ENCODE measurements around the gene PDGFA.

PDGFA gene

DNA sequence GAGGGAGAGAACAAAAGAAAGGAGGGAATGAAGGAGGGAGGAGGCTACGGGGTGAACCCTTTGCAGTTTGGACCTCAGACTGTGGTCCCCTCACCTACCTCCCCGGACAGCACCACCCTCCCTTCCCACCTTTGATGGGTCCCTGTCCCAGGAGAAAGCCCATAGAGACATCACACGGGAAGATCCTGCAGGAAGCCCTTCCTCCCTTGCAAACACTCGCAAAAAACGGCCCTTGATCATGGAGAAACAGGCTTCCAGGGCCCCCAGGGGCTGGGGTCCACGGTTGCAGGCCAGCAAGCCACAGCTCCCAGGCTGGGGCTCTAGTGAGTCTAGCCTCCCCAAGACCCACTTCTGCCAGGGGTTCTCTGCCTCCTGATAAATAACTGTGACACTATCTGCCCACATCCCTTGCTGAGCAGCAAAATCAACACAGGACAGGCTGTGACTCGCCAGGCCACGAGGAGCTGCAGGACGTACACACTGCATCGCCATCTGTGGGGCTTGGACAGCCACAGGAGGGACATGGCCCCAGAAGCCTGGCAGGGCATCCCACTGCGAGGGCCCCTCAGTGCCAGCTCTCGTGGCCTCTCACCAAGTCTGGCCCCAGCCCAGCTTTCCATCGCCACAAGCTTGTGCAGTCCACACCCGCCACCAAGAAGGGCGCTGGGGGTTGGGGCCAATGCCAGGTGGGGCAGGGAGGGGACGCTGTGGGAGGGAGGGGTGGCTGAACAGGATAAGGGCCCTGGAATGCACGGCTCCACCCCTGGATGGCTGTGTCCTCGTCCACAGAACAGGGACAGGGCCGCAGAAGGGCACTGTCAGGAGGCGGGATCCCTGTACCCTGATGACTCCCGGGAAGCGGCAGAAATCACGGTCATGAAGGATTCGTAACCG lies 34.2 kb downstream of the PDGFA start:
- no peak for DNase-seq

DNA sequence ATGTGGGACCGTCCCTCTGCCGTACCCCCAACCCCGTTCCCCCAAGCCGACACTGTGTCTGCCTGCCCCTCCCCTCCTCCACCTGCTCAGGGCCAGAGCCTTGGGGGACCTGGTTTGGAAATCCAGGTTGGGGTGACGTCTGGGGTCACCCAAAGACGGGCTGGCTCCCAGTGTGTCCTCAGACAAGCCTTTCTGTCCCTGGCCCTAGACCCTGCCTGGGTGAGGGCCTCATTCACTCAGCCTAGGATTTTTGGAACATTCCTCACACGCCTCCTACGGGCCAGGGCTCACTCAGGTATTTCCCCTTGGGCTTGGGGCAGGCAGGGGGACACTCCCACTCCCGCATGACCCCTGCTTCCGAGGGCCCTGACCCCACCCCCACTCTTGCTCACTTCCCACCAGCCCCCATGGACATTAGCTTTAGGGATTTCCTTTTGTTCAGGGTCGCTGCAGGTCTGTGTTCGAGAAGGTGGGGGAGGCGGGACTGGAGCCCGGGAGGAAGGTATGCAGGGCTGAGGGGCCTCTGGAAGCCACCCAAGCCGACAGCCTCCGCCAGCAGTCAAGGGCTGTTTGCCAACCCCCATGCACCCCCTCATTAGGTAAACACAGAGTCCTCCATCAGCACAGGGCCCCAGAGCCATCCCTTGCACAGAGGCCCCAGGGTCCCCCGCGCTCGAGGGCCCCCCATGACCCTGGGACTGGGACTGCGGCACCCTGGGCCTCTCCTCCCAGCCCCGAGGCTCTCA lies 35.1 kb downstream of the PDGFA start:
- no peak for DNase-seq

DNA sequence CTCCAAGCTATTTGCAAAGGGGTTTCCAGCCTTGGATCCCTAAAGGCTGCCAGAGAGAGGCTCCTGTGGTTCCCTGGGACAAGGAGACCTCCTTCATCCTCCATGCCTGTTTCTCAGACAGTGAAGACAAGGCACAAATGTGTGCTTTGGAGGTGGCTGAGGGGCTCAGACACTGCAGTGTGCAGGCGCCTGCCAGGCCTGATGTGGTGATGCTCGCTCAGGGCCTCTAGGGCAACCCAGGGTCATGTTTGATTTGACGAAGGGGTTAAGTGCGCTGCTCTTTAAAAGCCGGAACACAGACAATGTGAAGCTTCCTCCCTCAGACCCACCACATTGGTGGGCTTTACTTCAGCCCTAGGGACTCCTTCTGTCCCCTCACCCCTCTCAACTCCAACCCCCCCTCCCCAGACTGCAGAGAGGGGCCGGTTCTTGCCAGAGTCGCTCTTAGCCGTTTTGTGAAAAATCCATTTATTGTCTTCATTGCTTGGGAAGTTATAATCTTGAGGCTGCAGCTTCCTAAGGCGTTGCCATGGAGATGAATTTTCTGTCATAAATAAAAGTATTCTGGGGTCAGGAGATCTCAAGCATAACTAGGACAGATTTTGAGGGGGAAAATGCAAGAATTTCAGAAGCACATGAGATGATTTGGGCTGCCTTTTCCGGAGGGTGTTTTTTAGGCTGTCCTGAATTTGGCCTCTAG lies 35.8 kb downstream of the PDGFA start:
- DNase-seq, result no peak

DNA sequence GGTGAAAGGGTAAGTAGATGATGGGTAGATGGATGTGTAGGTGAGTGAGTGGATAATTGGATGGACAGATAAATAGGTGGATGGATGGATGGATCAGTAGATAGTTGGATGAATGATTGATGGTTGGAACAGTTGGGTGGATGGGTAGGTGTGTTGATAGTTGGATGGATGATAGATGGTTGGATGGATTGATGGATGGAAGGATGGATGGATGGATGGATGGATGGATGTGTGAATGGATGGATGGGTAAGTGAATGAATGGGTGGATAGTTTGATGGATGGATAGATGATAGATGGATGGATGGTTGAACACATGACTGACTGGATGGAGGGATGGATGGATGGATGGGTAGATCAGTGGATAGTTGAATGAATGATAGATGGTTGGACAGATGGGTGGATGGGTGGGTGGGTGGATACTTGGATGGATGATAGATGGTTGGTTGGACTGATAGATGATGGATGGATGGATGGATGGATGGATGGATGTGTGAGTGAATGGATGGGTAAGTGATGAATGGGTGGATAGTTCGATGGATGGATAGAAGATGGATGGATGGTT lies 37.0 kb downstream of the PDGFA start:
- no peak for DNase-seq

DNA sequence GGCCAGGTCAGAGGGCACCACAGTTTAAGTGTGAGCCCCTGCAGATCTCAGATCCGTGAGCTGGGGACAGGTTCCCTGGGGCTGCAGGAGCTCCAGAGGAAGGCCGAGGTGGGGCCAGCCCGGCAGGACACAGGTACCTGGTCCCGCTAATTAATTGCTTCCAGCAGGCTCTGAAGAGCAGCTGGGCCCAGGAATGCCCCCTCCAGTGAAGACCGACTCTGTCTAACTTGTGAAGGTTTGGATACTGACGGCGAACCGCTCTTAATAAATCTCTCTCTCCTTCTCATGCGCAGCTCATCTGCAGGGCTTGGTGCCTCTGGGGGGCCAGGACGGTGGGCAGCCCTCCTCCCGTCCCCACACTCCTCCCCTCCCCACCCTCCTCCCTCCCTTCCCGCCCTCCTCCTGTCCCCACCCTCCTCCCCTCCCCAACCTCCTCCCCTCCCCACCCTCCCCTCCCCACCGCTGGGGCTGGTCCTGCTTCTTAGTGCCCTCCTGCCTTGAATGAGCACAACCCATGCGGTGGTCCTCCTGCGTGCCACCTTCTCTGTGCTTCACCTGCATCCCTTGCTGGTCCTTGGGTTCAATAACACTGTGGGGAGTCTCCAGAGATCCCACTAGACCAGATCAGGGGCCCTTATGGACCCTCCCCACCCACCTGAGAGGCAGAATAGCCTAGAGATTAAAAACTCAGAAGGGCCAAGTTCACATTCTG lies 38.3 kb downstream of the PDGFA start:
- DNase-seq, result no peak

DNA sequence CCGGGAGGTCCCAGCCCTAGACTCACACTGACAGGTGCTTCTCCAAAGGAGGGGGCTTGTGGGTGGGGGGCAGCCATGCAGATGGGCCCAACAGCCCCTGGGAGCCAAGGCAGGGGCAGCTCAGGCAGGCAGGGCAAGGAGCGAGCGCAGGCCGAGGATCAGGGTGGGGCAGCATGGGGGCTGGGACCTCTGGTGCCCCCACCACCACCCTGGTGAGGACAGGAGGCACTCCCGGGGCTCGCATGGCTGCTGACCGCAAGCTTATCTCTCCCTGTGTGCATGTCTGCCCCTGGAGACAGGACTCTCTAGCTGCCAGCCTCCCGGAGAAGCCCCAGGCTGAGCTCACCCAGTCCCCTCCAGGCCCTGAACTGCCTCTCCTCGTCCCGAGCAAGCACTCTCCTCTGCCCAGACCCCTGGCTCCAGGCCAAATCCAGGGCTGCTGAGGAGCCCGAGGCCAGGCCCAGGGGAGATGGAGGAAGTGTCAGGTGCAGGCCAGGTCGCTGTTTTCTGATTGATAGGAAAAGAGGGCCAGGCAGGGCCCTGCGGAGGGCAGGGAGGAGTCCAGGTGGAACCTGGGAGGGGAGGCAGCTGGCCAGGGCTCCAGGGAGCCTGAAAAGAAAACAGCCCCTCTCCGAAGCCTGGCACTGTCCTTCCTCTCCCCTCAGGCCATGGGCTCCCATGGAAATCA lies 39.0 kb downstream of the PDGFA start:
- no peak for DNase-seq

DNA sequence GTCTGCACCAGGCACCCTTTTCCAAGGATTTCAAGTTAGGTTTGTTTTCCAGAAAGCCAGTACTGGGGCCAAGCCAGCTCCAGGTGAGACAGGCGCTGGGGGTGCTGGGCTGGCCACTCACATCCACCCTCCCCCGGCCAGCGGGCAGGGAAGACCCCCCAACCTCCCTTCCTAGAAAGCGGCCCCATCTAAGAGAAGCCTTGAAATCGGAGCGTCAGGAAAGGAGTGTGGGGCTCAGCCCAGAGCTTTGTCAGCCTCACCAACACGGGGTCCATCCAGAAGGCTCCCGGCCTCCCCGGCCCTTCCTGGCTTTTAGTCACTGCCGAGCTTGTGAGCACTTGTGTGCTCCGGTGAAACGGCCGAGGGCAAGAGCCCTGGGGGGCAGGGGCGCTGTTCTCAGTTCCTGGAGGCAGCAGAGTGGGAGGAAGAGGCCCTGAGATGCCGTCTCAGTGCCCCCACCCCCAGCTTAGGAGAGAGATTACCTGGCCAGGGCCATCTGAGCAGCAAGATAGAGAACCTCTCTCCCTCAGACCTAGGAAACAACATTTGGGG lies 39.6 kb downstream of the PDGFA start:
- DNase-seq, result no peak

DNA sequence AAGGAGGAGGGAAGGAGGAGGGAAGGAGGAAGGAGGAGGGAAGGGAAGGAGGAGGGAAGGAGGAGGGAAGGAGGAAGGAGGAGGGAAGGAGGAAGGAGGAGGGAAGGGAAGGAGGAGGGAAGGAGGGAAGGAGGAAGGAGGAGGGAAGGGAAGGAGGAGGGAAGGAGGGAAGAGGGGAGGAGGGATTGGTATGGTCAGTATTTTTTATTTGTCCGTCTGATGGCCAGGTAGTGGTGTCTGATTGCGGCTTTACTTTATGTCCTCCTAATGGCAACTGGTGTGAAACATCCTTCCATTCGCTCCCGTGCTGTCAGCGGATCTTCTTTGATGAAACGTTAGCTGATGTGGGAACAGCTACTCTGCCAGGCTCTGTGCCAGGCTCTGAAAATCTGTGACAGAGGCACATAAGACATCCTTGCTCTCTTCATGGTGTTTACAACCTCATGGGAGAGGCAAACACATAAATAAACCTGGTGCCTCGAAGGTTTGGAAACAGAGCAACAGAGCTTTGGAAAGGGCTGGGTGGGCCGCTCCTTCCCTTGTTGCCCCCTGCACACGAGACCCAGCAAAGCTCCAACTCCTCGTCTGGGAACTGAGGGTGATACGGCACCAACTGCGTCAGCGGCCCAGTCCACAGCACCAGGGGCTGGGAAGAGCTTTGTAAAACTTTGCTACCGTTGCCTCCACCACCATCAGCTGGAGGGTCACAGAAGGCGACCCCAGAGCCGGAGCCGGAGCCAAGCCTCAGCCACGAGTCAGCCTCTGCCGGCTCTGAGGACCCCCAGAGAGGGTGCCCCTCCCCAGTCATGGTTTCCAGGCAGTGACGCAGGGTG lies 40.3 kb downstream of the PDGFA start:
- DNase-seq, result no peak

DNA sequence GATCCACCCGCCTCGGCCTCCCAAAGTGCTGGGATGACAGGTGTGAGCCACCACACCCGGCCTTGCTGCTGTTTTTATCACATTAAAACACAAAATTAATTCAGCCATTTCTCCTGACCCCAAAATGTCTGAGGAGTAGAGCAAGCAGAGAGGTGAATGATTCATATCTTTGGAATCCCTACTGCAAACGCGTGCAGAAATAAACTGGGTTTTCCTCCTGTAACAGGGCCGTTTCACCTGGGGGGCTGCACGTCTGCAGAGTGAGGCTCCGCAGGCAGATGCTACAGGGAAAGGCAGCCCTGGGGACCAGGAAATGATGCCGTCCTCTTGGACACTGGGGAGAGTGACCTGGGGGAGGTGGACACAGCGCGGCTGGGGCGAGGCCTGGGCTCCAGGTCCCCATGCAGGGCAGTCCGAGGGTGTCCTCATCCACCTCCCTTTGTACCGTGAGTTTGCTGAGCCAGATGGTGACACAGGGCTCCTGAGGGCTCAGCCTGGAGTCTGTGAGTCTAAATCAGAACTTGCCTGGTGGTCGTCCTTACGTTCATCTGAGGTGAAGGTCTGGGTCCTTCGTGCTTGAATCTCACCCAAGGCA lies 41.9 kb downstream of the PDGFA start:
- DNase-seq, result no peak

DNA sequence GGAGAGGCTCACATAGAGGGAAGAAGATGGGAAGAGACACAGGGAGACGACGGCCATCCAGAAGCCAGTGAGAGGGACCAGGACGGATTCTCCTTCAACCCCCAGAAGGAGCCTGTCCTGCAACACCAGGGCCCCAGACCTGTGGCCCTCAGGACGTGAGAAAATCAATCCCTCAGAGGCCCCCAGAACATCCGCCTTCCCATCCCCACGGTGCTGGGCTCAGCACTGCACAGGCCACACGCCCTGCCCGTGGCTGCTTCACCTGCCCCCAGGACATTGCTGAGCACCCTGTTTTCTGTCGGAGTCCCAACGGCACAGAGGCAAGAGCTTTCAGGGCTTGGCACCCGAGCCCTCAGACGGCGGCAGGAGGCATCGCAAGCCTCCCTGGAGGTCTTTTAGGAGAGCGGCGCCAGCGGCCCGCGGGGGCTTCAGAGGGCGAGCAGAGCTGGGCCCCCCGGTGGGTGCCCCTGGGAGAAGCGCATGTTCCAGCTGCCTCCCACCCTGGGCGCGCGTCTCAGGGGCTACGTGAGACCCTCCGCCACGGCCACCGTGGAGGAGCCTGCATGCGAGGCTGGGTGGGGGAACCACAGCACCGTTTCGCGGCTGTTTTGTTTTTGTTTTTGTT lies 42.8 kb downstream of the PDGFA start:
- no peak for DNase-seq

DNA sequence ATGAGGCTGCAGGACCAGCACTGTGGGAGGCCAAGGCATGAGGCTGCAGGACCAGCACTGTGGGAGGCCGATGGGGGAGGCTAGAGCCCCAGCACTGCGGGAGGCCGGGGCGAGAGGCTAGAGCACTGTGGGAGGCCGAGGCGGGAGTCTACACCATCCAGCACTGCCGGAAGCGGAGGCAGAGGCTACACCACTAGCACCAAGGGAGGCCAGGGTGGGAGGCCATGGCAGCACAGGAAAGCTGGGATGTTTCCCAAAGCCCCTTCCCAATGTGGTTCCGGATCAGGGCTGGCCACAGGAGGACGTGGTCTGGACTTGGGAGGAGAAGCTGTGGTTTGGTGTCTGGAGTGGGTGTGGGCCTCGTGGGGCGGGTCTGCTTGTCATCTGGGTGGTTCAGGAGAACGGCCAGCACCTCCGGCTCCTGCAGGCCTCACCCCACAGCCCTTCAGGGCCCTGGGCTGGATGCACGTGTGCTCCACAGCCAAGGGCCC lies 43.6 kb downstream of the PDGFA start:
- no peak for DNase-seq

DNA sequence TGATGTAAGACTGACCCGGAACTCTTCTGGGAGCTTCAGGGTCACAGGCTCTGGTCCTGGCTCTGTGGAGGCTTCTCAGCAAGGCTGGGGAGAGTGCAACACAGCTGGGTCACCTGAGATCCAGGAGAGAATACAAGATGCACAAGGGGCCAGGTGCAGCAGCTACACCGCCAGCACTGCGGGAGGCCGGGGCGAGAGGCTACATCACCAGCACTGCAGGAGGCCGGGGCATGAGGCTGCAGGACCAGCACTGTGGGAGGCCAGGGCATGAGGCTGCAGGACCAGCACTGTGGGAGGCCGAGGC lies 44.3 kb downstream of the PDGFA start:
- no peak for DNase-seq

DNA sequence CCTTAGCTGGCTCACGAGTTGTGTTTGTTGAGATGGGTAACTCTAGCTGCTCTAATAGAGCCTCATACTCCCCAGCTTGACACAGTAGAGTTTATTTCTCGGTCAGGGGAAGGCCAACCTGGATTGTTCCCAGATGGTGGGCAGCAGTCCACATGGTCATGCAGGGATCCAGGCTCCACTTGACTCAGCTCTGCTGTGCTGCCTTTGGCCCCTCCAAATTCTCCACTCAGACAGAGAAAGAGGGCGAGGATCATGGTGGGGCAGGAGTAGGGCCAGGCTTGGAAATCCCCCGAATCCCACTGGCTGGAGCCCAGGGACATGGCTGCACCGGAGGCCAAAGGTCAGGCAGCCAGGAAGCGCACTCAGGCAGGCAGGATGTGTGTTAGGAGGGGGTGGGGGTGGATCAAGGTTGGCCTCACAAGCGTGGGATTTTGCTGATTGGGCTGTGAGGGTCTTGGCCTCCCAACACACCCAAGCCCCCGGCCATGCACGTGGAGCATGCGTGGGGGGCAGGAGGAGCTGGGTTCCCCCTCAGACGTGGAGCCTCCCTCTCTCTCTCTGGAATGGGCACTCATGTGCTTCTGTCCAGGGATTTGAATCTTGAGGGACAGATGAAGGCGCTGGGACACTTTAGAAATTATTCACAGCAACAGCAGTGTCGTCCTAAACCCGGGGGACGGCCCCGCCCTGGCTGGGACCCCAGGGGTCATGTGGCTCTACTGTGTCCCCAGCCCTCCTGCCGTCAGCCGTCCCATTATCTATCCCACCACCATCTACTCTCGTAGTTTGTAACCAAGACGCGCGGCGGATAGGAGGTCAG lies 44.8 kb downstream of the PDGFA start:
- DNase-seq, result no peak

DNA sequence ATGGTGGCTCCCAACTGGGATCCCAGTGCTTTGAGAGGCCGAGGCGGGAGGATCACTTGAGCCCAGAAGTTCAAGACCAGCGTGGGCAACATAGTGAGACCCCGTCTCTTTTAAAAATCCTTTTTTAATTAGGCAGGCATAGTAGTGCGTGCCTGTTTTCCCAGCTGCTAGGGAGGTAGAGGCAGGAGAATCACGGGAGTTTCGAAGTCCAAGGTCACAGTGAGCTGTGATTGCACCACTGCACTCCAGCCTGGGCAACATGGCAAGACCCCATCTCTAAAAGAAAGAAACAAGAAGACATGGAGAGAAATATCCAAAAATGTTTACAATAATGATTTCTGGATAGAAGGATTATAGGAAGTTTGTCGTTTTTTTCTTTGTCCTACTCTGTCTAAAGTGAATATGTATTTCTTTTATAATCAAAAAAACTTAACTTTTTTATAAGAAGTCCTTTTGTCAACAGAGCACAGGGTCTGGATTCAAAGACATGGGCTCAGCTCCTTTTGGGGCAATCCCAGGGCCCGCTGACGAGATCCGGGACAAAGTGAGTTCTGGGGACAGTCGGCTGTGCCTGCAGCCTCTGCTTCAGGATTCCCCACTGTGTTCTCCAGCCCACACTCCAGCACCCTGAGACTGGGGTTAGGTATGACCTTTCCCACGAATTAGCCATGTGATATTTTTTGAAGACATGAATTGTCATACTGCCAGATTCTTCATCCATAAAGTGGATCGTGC lies 45.6 kb downstream of the PDGFA start:
- no peak for DNase-seq

DNA sequence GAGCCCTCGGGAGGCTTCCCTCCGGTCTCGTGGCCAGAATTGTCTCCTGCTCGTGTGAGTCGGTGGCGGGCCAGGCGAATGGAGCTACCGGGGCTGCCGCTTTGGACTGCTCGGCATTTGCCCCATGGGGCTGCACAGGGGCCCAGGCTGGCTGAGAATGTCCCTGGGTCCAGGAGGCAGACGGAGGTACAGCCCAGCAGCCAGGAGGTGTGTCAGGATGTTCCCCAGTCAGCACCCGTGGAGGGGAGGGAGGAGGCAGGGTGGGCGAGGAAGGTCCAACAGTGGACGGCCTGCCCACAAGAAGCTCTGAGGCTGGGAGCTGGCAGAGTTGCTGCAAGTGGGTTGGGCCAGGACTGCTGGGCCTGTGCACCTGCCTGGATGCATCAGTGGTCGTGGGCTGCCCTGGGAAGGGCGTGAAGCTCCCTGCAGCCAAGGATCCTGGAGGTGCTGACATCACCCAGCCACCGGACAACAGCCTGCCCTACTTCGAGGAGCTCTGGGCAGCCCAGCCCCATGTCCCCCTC lies 46.4 kb downstream of the PDGFA start:
- no peak for DNase-seq

DNA sequence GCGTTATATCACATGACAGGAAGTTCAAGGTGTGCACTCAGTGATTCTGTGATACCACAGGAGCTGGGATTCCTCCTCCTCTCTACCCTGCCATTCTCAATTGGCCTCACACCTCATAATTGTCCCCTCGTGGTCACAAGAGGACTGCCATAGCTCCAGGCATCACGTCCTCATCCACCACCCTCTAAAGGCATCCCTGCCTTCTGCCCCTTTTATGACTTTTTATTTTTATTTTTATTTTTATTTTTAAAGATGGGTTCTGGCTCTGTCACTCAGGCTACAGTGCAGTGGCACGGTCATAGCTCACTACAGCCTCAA lies 47.0 kb downstream of the PDGFA start:
- no peak for DNase-seq

DNA sequence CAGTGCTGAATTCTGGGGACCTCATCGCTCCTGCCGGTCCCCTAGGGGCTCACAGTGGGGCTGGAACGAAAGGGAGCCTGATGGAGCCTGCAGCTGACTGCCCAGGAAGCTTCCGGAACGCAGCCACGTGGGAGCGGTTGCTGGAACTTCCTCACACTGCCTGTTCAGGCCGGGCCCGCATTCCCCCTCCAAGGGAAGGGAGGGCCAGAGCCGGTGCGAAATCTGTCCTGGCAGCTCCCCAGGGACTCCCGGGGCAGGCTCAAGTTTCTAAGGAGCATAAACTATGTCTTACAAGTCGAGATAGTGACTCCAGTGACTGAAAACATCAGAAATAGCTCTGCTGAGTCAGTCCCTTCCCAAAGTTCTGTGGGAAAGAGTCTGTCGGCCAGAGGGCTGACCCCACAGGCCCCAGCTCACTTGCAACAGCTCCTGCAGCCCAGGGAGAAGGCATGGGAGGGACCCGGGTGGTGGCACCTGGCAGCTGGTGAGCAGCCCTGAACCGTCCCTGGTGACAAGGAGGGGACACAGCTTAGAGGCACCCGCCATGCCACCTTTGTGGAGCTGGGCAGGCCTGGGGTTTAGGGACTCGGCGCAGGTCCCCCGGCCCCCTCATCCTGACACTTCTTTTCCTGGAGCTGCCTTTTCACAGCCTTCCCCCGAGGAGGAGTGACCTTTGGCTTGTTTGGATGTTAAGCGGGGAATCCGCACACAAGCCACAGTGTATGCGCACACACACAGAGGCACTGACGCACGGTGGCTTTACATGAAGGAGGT lies 47.6 kb downstream of the PDGFA start:
- DNase-seq, result no peak

All from NCI-H446 (cell line).